Endothelial cell of umbilical vein (primary cell): ENCODE measurements around the gene PACS1. TPM values are rescaled to one million over a fixed set of nuclear protein-coding genes. Genes with fewer than 3 reads are reported as not detected.
A peak's percentile ranks its signal among the peaks of the same experiment; 100 is the strongest.

ENCODE experiments used
- BruUV-seq: library from RNA; stranded (reverse); fragments of 400-500 nt; replicated peaks from 2 replicates; lab custom pipeline; 2021; lab: Mats Ljungman, UMichigan
- CTCF ChIA-PET: fragments of 300-600, 350-600 bp; sonication (Branson Sonifier 250); formaldehyde crosslinking; loops from one replicate; lab custom pipeline; 2021; ENCODE audit warnings: antibody characterized with exemption, inconsistent platforms; lab: Charles Lee
- POLR2A ChIA-PET: fragments of 300-600, 350-600 bp; sonication (Branson Sonifier 250); formaldehyde crosslinking; loops from one replicate; lab custom pipeline; 2021; ENCODE audit warnings: antibody characterized with exemption, inconsistent platforms; lab: Charles Lee
- DNase-seq: peaks from one replicate; pipeline ENCODE4 v3.0.0-alpha.2; 2011; ENCODE audit warnings: low read depth, low spot score
- FAIRE-seq: peaks from 2 replicates; lab custom pipeline; 2011; peaks lifted over from hg19 to GRCh38; lab: Jason Lieb, UNC
- H2AFZ ChIP-seq: 2 replicates; pipeline ENCODE4 v1.6.0; 2012; ENCODE audit warnings: low read depth, low read length, control low read depth, inconsistent platforms
- H3K27ac ChIP-seq: 2 replicates; pipeline ENCODE4 v1.5.1; 2011; ENCODE audit warnings: low read depth, mild to moderate bottlenecking, control low read depth, low read length, moderate library complexity; ENCODE audit not compliant: insufficient read depth
- H3K27me3 ChIP-seq, 2 experiments: 2 replicates each; pipeline versions ENCODE4 v1.6.0 to v1.6.1; 2011; ENCODE audit warnings: low read length in 2 of 2, mixed read lengths in 1 of 2; ENCODE audit not compliant: control insufficient read depth in 2 of 2, insufficient read depth in 2 of 2
- H3K36me3 ChIP-seq, 2 experiments: 2 replicates in 1 of 2; 3 replicates in 1 of 2; pipeline ENCODE4 v1.5.1; 2011; ENCODE audit warnings: low read length in 2 of 2, mild to moderate bottlenecking in 1 of 2, moderate library complexity in 1 of 2; ENCODE audit not compliant: control insufficient read depth in 2 of 2, insufficient read depth in 2 of 2; ENCODE audit errors: extremely low read depth in 1 of 2
- H3K4me1 ChIP-seq: 3 replicates; pipeline ENCODE4 v1.5.1; 2011; ENCODE audit warnings: mild to moderate bottlenecking, low read length; ENCODE audit not compliant: control insufficient read depth, insufficient read depth; ENCODE audit errors: extremely low read depth
- H3K4me2 ChIP-seq: 2 replicates; pipeline ENCODE4 v1.6.1; 2011; ENCODE audit warnings: low read length, control low read depth, mixed read lengths; ENCODE audit not compliant: insufficient read depth
- H3K4me3 ChIP-seq, 3 experiments: fragments of 200-600 bp in 1 of 3; sonication (generic), shearing (Covaris generic) in 1 of 3; replicated peaks in 1 of 3; 2 replicates each; pipeline ENCODE4 v1.5.1; 2011 to 2016; ENCODE audit warnings: control low read depth in 3 of 3, low read length in 3 of 3, mild to moderate bottlenecking in 2 of 3, inconsistent platforms in 1 of 3, low read depth in 1 of 3, moderate library complexity in 1 of 3; ENCODE audit not compliant: insufficient read depth in 1 of 3
- H3K79me2 ChIP-seq: 2 replicates; pipeline ENCODE4 v1.6.0; 2012; ENCODE audit warnings: low read length, inconsistent platforms; ENCODE audit not compliant: control insufficient read depth, insufficient read depth
- H3K9ac ChIP-seq: replicated peaks from 2 replicates; pipeline ENCODE3; 2011; ENCODE audit warnings: low read length, control low read depth; ENCODE audit not compliant: insufficient read depth; ENCODE audit errors: extremely low read depth
- H3K9me1 ChIP-seq: replicated peaks from 3 replicates; pipeline ENCODE4 v1.6.0; 2011; ENCODE audit warnings: mild to moderate bottlenecking, low read length; ENCODE audit not compliant: control insufficient read depth, insufficient read depth; ENCODE audit errors: extremely low read depth
- H3K9me3 ChIP-seq: replicated peaks from 2 replicates; pipeline ENCODE4 v1.5.1; 2012; ENCODE audit warnings: low read length, inconsistent platforms; ENCODE audit not compliant: control insufficient read depth, insufficient read depth
- H4K20me1 ChIP-seq: replicated peaks from 2 replicates; pipeline ENCODE3; 2011; ENCODE audit warnings: mild to moderate bottlenecking, low read length; ENCODE audit not compliant: control insufficient read depth, insufficient read depth; ENCODE audit errors: extremely low read depth
- CTCF ChIP-seq, 2 donors: IDR thresholded peaks; 1 replicate in 1 of 2; 2 replicates in 1 of 2; pipeline ENCODE4 v1.5.1; 2011; ENCODE audit warnings: low read length in 2 of 2, mild to moderate bottlenecking in 2 of 2, moderate library complexity in 2 of 2, control low read depth in 1 of 2, inconsistent platforms in 1 of 2, low read depth in 1 of 2; ENCODE audit not compliant: insufficient read depth in 1 of 2; ENCODE audit errors: extremely low read depth in 1 of 2
- EZH2 ChIP-seq: IDR thresholded peaks from 2 replicates; pipeline ENCODE4 v1.6.1; 2012; ENCODE audit warnings: borderline replicate concordance, low read depth, mild to moderate bottlenecking, moderate library complexity, low read length, inconsistent platforms; ENCODE audit not compliant: severe bottlenecking
- FOS ChIP-seq: IDR thresholded peaks from 2 replicates; pipeline ENCODE4 v1.6.1; 2011; ENCODE audit warnings: mild to moderate bottlenecking, low read length, moderate library complexity, borderline replicate concordance; ENCODE audit not compliant: insufficient read depth
- GATA2 ChIP-seq: IDR thresholded peaks from 2 replicates; pipeline ENCODE4 v1.7.0; 2011; ENCODE audit warnings: low read depth, mild to moderate bottlenecking, moderate library complexity, mixed read lengths, low read length; ENCODE audit not compliant: insufficient read length, insufficient read depth
- JUN ChIP-seq: IDR thresholded peaks from 2 replicates; pipeline ENCODE4 v1.6.1; 2011; ENCODE audit warnings: borderline replicate concordance, low read depth; ENCODE audit not compliant: insufficient read length, insufficient read depth
- MAX ChIP-seq: IDR thresholded peaks from 2 replicates; pipeline ENCODE4 v1.6.1; 2011; ENCODE audit not compliant: insufficient read depth, insufficient read length
- MYC ChIP-seq: IDR thresholded peaks from one replicate; pipeline ENCODE4 v1.6.1; 2011; ENCODE audit warnings: mild to moderate bottlenecking, low read depth, low read length
- POLR2A ChIP-seq: IDR thresholded peaks from 2 replicates; pipeline ENCODE4 v1.6.1; 2012; ENCODE audit warnings: low read depth, mild to moderate bottlenecking, control low read depth, low read length
- POLR2AphosphoS5 ChIP-seq: IDR thresholded peaks from 2 replicates; pipeline ENCODE4 v1.6.1; 2012; ENCODE audit warnings: low read depth, mild to moderate bottlenecking, control low read depth, low read length, moderate library complexity; ENCODE audit not compliant: insufficient read depth
- dilution Hi-C: fragments of 300-500 bp; cut with MboI; formaldehyde crosslinking; loops from one replicate; pipeline ENCODE4 v1.15.0; 2019; ENCODE audit warnings: low sequenced_read_pairs; ENCODE audit not compliant: extremely low pct_ligation_motif_present
- intact Hi-C: fragments of 100-400 bp; cut with micrococcal nuclease; formaldehyde crosslinking; loops from one replicate; pipeline ENCODE4 v1.10.0; 2022
- polyA plus RNA-seq, 4 experiments: library from polyadenylated mRNA; depleted of rRNA in 3 of 4; stranded (reverse) in 3 of 4; unstranded in 1 of 4; fragments of >200 nt; gene quantifications; 2 replicates each; pipeline versions ENCODE4 v1.2.1 to v1.2.3, GENCODE V29; 2011 to 2012; ENCODE audit warnings: missing spikeins in 1 of 4
- total RNA-seq: library from RNA; stranded (reverse); gene quantifications from 2 replicates; pipeline ENCODE4 v1.2.3, GENCODE V29; 2021

Gene PACS1
- total and polyA plus RNA-seq, 2 donors (not counting 3 experiments of a cell fraction or from before 2014, with no cell fraction given), result 26.4 to 64.4 TPM

GRCh38 chr11:66219846-66220565 lies 149.9 kb downstream of the PACS1 start:
- BruUV-seq, result no TSS peak
- H3K36me3 ChIP-seq, result peaks cover 4 to 34% of the 10 kb centered on the region in 2 experiments
- H3K4me2 ChIP-seq, result no peak overlapping the region
- ChIA-PET POLR2A (no interaction called here), CTCF (interaction anchor here (0.6 to 1.0 kb wide), 3 partner anchors 15 to 63 kb away, joined by 3 read pairs; no protein-coding TSS in a partner anchor)
- H4K20me1 ChIP-seq, result no peaks in the 10 kb centered on the region
- no peak overlapping the region for H2AFZ ChIP-seq
- H3K27ac ChIP-seq, result no peak overlapping the region
- no peaks in the 10 kb centered on the region for H3K9me1 ChIP-seq
- no peaks in the 10 kb centered on the region for H3K4me1 ChIP-seq
- no peaks in the 10 kb centered on the region for H3K9me3 ChIP-seq
- TF ChIP-seq MAX (no peak), EZH2 (no peak), FOS (no peak), JUN (no peak), POLR2AphosphoS5 (no peak), CTCF (IDR thresholded peaks at IDR 0.05; ENCODE audit: extremely low read depth in 1 of 2, insufficient read depth in 1 of 2, low read depth in 1 of 2, low read length in 2 of 2) (no peak), POLR2A (no peak), MYC (no peak), GATA2 (no peak)
- FAIRE-seq (peak; percentile 33), DNase-seq (no peak)
- dilution Hi-C loops (no loop called here), intact Hi-C loops (no loop called here)
- no peak overlapping the region for H3K4me3 ChIP-seq
- no peaks in the 10 kb centered on the region for H3K79me2 ChIP-seq
- no peak overlapping the region for H3K9ac ChIP-seq
- H3K27me3 ChIP-seq, result no peaks in the 10 kb centered on the region
